Mucosa of descending colon (tissue), 3 donors: ENCODE measurements around the gene GLT8D2. TPM values are rescaled to one million over a fixed set of nuclear protein-coding genes. Genes with fewer than 3 reads are reported as not detected.

Experiments used
- ATAC-seq: fragments of 200-7000 bp; cut with Tn5 transposase; one replicate; pipeline ENCODE4 v1.9.1; 2020; ENCODE audit warnings: mild to moderate bottlenecking, moderate library complexity
- DNase-seq, 3 donors: peaks; one replicate each; pipeline ENCODE4 v3.0.0-alpha.2; 2020
- H3K36me3 ChIP-seq: fragments of 200-600 bp; one replicate; pipeline ENCODE4 v1.8.0; 2021; ENCODE audit warnings: low read depth, mild to moderate bottlenecking
- H3K4me1 ChIP-seq: fragments of 200-600 bp; one replicate; pipeline ENCODE4 v1.8.0; 2021; ENCODE audit warnings: low read depth, mild to moderate bottlenecking
- H3K4me3 ChIP-seq: fragments of 200-600 bp; one replicate; pipeline ENCODE4 v1.8.0; 2021; ENCODE audit warnings: mild to moderate bottlenecking
- H3K9me3 ChIP-seq: fragments of 200-600 bp; one replicate; pipeline ENCODE4 v1.8.0; 2021; ENCODE audit warnings: mild to moderate bottlenecking
- CTCF ChIP-seq: fragments of 200-600 bp; IDR thresholded peaks from one replicate; pipeline ENCODE4 v1.8.0; 2022; ENCODE audit warnings: antibody characterized with exemption, mild to moderate bottlenecking
- intact Hi-C, 2 donors: fragments of 100-400 bp; cut with DNase I in 1 of 2; cut with micrococcal nuclease in 1 of 2; formaldehyde crosslinking; loops; one replicate each; pipeline versions ENCODE4 v1.11.0 to v1.11.1; 2022; cut with DNase I, micrococcal nuclease
- total RNA-seq, 3 donors: library from RNA; stranded (reverse); fragmentation: NEBNext Ultra II Directional in 2 of 3; extraction: Animal tissue kit (Norgen Biotek cat#: 25700) in 2 of 3; gene quantifications; one replicate each; pipeline versions ENCODE4 v1.2.1 to v1.2.4, GENCODE V29; 2021 to 2023
- donor health status: DM: no; HTN: no; CAD: no; lungs with moderate emphysema.
- donor health status: DM: no; HTN: no; CAD: no.
- donor health status: DM: no; HTN: yes; CAD: no.

The GLT8D2 gene
- total RNA-seq, 3 donors from 2014 or later = 2.5 to 13.7 (median 4.4) TPM

- DNase-seq = no peak
- no peak for TF ChIP-seq CTCF
- Histone ChIP-seq H3K4me1 (peaks cover 10% of the 10 kb centered on the region), H3K9me3 (no peaks in the 10 kb centered on the region), H3K4me3 (peak overlapping the region; percentile 57), H3K36me3 (no peaks in the 10 kb centered on the region)
- peak; percentile 61 for ATAC-seq
- intact Hi-C loops = no loop called here
Measured at GRCh38 chr12:103956509-103957027, 93.4 kb downstream of the GLT8D2 start.

GRCh38 chr12:103955811-103956508, 94.0 kb downstream of the GLT8D2 start:
- ATAC-seq = peak; percentile 8
- H3K36me3 ChIP-seq = no peaks in the 10 kb centered on the region
- peaks cover 10% of the 10 kb centered on the region for H3K4me1 ChIP-seq
- no peak for DNase-seq
- no peak for TF ChIP-seq CTCF
- intact Hi-C loops = no loop called here
- no peaks in the 10 kb centered on the region for H3K9me3 ChIP-seq
- H3K4me3 ChIP-seq = peak overlapping the region; percentile 57

- DNase-seq = no peak
- Histone ChIP-seq H3K4me3 (no peak overlapping the region), H3K36me3 (no peaks in the 10 kb centered on the region), H3K9me3 (no peaks in the 10 kb centered on the region), H3K4me1 (peaks cover 10% of the 10 kb centered on the region)
- no peak for TF ChIP-seq CTCF
- intact Hi-C loops = no loop called here
- no peak for ATAC-seq
Measured at GRCh38 chr12:103952497-103952896, 97.5 kb downstream of the GLT8D2 start.

- intact Hi-C loops = loop anchor here in 1 of 2 donors (10.0 kb wide), 1 partner anchor 156 kb away; no protein-coding TSS in a partner anchor
- H3K36me3 ChIP-seq = no peaks in the 10 kb centered on the region
- DNase-seq (no peak), ATAC-seq (no peak)
- H3K9me3 ChIP-seq = no peaks in the 10 kb centered on the region
- H3K4me1 ChIP-seq = no peaks in the 10 kb centered on the region
- H3K4me3 ChIP-seq = no peak overlapping the region
- TF ChIP-seq CTCF = no peak
Measured at GRCh38 chr12:103948746-103949406, 101.1 kb downstream of the GLT8D2 start.

GRCh38 chr12:103947871-103948555, 102.0 kb downstream of the GLT8D2 start:
- TF ChIP-seq CTCF = no peak
- intact Hi-C loops = loop anchor here in 1 of 2 donors (10.0 kb wide), 1 partner anchor 157 kb away; no protein-coding TSS in a partner anchor

More at GRCh38 chr12:103947871-103948555, 102.0 kb downstream of the GLT8D2 start:
- Histone ChIP-seq H3K36me3 (no peaks in the 10 kb centered on the region), H3K9me3 (no peaks in the 10 kb centered on the region), H3K4me3 (no peak overlapping the region), H3K4me1 (no peaks in the 10 kb centered on the region)
- no peak for ATAC-seq
- DNase-seq = no peak
